A172 (cell line): ENCODE results near the gene SDHAF1. TPM values are rescaled to one million over a fixed set of nuclear protein-coding genes. Genes with fewer than 3 reads are reported as not detected.

Experiments used
- DNase-seq: peaks from one replicate; pipeline ENCODE4 v3.0.0-alpha.2; 2015; ENCODE audit warnings: low spot score
- total RNA-seq: library from RNA; depleted of rRNA; stranded (reverse); fragments of >200 nt; shearing (Covaris generic); gene quantifications from 2 replicates; pipeline ENCODE4 v1.2.3, GENCODE V29; 2014

The SDHAF1 gene
- total RNA-seq, 1 experiment from 2014 or later, result 24.6 TPM

GRCh38 chr19:35986664-35987570 is 8.1 kb upstream of the SDHAF1 start:
- DNase-seq, result peak; percentile 28

- DNase-seq, result no peak
Observed at GRCh38 chr19:35987571-35987896, 7.5 kb upstream of the SDHAF1 start.

- DNase-seq, result no peak
Observed at GRCh38 chr19:35988824-35989223, 6.2 kb upstream of the SDHAF1 start.

- DNase-seq, result no peak
Observed at GRCh38 chr19:35990156-35990555, 4.8 kb upstream of the SDHAF1 start.

- DNase-seq, result no peak
Observed at GRCh38 chr19:35990771-35991730, 3.9 kb upstream of the SDHAF1 start.

- DNase-seq, result peak; percentile 13
Observed at GRCh38 chr19:35991731-35992450, 3.1 kb upstream of the SDHAF1 start.

- no peak for DNase-seq
Observed at GRCh38 chr19:35992907-35993765, 1.9 kb upstream of the SDHAF1 start.

- DNase-seq, result no peak
Observed at GRCh38 chr19:35993923-35994598, 927 bp upstream of the SDHAF1 start.

GRCh38 chr19:35996777-35997176 is 1.8 kb downstream of the SDHAF1 start:
- no peak for DNase-seq

- no peak for DNase-seq
Observed at GRCh38 chr19:36001605-36002004, 6.6 kb downstream of the SDHAF1 start.

GRCh38 chr19:36003284-36003683 is 8.3 kb downstream of the SDHAF1 start:
- DNase-seq, result no peak

- DNase-seq, result no peak
Observed at GRCh38 chr19:36006955-36007354, 12.0 kb downstream of the SDHAF1 start.

- DNase-seq, result no peak
Observed at GRCh38 chr19:36008336-36008978, 13.5 kb downstream of the SDHAF1 start, which contains the start of gene SYNE4. Gene SYNE4, minus strand, starts transcription at chr19:36008813. Its CDS starts 132 bp downstream, at chr19:36008681.

GRCh38 chr19:36009220-36009619 is 14.2 kb downstream of the SDHAF1 start:
- DNase-seq, result no peak

- no peak for DNase-seq
Observed at GRCh38 chr19:36009633-36010379, 14.8 kb downstream of the SDHAF1 start.

GRCh38 chr19:36010402-36010801 is 15.4 kb downstream of the SDHAF1 start:
- no peak for DNase-seq

- DNase-seq, result no peak
Observed at GRCh38 chr19:36013280-36014011, 18.5 kb downstream of the SDHAF1 start.
